GM04504 (cell line): ENCODE data around the gene MYOF.
"Not testable (repeated sequence)": the region's sequence is repeated elsewhere in the genome, so short reads cannot be mapped to it uniquely, and the experiment has no call there.

ENCODE experiments used
- DNase-seq: peaks from one replicate; pipeline ENCODE4 v3.0.0-alpha.2; 2012; ENCODE audit warnings: low read depth

MYOF gene

GRCh38 chr10:93288679-93289634, 193.2 kb downstream of the MYOF start:
- DNase-seq = peak; percentile 77

DNA sequence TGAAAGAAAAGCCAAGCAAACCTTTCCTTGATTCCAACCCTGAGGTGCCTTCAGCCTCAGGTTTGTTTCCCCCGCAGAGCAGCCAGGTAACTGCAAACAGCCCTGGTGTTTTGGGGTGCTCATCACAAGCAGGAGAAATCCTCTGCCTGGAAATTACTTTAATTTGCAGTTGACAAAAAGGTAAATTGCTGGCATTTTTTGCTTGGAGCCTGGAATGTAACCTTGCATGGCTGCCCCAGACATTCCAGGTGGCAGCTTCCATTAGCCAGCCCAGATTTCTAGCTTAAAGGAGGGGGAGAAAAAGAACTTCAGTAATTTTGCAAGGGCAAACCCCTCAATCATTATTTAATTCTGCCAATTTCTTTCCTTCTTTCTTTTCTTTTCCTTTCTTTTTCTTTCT, 194.4 kb downstream of the MYOF start:
- DNase-seq = no peak

DNA sequence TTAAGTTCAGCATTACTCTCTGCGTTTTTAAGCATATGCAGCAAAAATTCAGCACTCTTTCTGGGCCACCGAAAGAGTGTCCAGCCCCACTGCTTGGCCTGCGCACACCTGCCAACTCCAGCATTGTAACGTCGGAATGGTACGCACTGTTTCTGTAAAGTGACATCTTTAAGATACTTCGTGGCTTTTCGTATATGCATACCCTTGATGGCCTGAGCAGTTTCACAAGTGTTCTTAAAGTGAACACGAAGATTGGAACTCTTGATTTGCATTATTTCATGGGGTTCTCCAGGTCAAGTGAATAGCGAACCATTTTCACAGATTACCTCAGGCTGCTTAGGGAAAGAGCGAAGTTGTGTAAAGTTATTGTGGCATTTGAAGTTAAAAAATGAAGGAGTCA, 197.9 kb downstream of the MYOF start:
- DNase-seq = not testable (repeated sequence)

DNA sequence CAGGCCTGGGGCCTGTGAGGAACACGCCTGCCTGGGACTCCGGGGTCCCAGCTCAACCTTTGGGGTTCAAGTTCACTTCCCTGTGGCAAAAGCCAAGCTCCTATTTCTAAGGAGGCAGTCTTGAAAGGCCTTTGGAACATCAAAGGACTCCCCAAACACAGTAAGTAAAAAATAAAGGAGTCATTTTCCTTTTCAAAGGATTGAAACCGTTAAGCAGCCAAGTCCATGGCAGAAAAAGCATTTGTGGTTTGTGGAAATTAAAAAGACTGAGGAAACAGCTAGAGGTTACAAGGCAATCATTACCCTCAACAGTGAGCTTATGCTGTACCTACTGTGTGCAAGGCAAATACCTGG, 200.8 kb downstream of the MYOF start:
- no peak for DNase-seq

DNA sequence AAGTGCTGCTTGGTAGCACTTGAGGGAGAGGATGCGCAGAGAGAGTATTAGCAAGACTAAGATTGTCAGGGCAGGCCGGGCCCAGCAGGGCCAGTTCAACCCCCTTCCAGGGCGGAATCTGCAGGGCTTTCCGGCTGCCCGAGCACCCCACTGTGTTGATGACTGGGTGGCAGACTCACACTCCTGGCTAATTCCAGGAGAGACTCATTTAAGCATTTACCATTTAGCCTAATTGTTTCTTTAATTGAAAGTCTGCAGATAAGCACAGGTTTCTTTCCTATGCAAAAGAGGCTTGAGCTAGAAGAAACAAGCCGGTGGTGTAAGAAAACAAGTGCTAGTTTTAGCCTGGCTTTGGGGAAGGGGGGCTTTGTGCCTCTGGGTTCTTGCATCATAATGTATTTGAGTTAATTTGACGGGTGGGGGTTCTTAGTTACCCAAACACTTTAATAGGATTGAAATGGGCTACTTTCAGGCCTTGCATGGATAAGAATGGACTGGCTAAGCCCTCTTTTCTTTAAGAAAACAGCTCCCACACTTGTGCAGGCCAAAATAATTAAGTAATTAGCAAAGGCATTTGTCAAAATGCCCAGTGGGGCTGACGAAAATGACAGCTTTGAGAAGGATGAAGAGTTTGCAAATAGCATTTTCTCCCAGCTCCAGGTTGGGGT, 201.3 kb downstream of the MYOF start:
- DNase-seq = no peak

GRCh38 chr10:93280121-93280698, 201.9 kb downstream of the MYOF start:
- no peak for DNase-seq

DNA sequence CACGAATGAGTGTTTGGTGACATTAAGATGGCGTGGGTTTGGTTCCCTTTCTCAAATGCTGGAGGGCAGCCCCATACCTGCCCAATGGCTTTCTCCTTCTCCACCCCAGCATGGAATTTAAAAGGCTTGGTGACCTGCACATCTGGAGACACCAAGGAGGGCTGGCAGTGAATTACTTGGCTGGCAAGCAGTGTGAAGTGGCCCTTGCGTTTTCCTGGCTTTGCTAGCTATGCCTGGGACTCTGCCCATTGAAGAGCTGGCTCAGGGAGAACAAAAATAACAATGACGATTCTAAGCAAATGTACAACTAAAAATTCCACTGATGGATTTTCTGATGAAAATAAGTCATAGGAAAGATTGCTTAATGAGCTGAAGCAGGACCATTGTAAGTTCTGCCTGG, 204.8 kb downstream of the MYOF start:
- DNase-seq = no peak

GRCh38 chr10:93274419-93274818, 207.7 kb downstream of the MYOF start:
- no peak for DNase-seq

DNA sequence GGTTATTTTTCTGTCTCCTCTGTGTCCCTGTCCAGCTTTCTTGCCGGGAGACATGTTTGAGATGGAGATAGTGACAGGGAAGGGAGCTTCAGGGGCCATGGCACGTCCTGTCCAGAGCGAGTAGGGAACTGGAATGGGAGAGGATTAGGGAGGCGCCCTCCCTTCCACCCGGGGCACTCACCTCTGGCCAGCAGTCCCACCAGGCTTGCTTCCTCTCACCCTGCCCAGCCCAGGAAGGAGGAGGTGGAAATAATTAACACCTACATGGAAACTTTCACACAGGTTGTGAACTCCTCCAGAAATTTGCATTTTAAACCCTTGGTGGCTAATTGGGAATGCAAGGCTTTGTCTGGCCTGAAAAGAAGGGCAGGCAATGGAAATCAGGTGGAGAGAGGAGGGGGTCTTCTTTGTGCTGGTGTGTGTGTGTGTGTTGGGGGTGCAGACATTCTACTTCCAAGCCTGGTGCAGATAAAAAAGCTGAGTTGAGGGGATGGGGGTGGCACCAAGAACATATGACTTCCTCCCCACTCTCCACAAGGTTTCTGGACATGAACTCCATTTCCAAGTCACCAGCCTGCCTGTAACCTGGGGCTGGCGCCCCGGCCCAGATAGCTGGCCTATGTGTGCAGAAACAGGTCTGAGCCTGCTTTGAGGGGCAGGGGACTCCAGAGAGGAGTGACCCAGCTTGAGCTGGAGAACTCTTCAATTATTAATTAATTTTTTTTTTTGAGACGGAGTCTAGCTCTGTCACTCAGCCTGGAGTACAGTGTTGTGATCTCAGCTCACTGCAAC, 209.1 kb downstream of the MYOF start:
- no peak for DNase-seq

GRCh38 chr10:93271347-93271746, 210.8 kb downstream of the MYOF start:
- no peak for DNase-seq

DNA sequence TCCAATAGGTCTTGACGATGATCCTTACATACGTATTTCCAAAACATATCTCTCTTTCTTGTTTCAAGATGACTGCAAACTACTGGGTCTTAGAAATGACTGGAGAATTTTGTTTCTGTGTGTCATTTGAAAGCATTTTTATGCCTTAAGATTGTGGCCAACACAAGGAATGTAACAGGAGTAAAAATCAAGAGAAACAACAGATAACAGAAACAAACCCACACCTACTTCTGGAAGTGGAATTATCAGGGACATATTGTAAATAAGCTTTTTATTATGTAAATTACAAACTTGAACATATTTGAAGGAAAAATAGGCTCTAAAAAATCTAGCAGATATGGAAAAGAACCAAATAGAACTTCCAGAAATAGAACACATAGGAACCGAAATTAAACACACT, 212.9 kb downstream of the MYOF start:
- DNase-seq = no peak

DNA sequence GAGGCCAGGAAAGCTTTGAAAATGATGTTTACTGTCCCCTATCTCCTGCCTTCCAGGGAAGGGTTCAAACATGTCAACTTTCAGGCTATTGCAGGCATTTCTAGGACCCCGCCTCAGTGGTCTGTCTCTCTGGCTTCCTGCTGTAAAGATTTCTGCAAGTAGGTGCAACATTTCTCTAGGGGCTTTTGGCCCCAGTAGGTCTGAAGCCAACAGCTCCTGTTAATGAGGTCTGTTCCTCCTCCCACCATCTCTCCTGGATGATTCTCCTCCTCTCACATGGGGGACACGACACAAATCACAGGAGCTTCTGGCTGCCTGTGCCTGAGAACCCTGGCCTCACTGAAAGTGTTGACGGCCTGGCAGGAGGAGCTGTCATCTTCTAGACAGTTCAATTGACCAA, 214.1 kb downstream of the MYOF start:
- no peak for DNase-seq

- DNase-seq = no peak
Observed at GRCh38 chr10:93267521-93267920, 214.6 kb downstream of the MYOF start.

DNA sequence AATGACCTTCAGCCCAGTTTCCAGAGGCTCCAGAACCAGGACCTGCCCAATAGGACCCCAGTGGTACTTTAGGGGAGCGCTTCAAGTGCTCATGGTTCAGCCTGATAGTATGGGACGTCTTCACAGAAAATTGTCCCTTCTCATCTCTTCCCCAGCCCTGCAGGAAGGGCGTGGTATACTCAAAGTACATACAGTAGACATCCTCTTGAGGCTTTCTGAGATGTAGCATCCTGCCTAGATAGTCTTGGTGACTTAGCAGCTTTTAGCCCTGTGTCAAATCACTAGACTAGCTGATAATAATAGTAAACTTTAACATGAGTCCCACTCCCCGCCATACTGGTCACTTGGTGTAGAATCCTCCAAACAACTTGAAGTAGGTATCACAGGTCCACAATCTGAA, 215.3 kb downstream of the MYOF start:
- no peak for DNase-seq

GRCh38 chr10:93261961-93262610, 220.0 kb downstream of the MYOF start:
- DNase-seq = peak; percentile 10

- no peak for DNase-seq
Observed at GRCh38 chr10:93261089-93261488, 221.0 kb downstream of the MYOF start.

GRCh38 chr10:93259126-93259525, 223.0 kb downstream of the MYOF start:
- no peak for DNase-seq
